Measurements from ENCODE around the gene METTL22.

Gene METTL22

GRCh38 chr16:8594149-8594666 lies 27.3 kb upstream of the METTL22 start:
- no peak for DNase-seq

- DNase-seq, result no peak
Measured at GRCh38 chr16:8595783-8596182, 25.7 kb upstream of the METTL22 start.

GRCh38 chr16:8596581-8596980 lies 24.9 kb upstream of the METTL22 start:
- no peak for DNase-seq

- no peak for DNase-seq
Measured at GRCh38 chr16:8600144-8600775, 21.2 kb upstream of the METTL22 start.

GRCh38 chr16:8605554-8605953 lies 15.9 kb upstream of the METTL22 start:
- DNase-seq, result no peak

- DNase-seq, result no peak
Measured at GRCh38 chr16:8607214-8607613, 14.3 kb upstream of the METTL22 start.

- DNase-seq, result no peak
Measured at GRCh38 chr16:8611122-8611521, 10.4 kb upstream of the METTL22 start.

- no peak for DNase-seq
Measured at GRCh38 chr16:8611886-8612600, 9.5 kb upstream of the METTL22 start.

- no peak for DNase-seq
Measured at GRCh38 chr16:8614435-8615029, 7.0 kb upstream of the METTL22 start.

- no peak for DNase-seq
Measured at GRCh38 chr16:8619671-8620370, 1.7 kb upstream of the METTL22 start.

GRCh38 chr16:8620535-8620934 lies 963 bp upstream of the METTL22 start:
- DNase-seq, result no peak

GRCh38 chr16:8621222-8621571 lies 301 bp upstream of the METTL22 start:
- no peak for DNase-seq

- DNase-seq, result no peak
Measured at GRCh38 chr16:8622315-8622656, 788 bp downstream of the METTL22 start.

- DNase-seq, result no peak
Measured at GRCh38 chr16:8623634-8624033, 2.1 kb downstream of the METTL22 start.

GRCh38 chr16:8625491-8626087 lies 4.1 kb downstream of the METTL22 start:
- DNase-seq, result no peak

- DNase-seq, result no peak
Measured at GRCh38 chr16:8626946-8627345, 5.4 kb downstream of the METTL22 start.

GRCh38 chr16:8627456-8627855 lies 6.0 kb downstream of the METTL22 start:
- no peak for DNase-seq

GRCh38 chr16:8628981-8629725 lies 7.7 kb downstream of the METTL22 start:
- no peak for DNase-seq

GRCh38 chr16:8630255-8630953 lies 8.9 kb downstream of the METTL22 start:
- no peak for DNase-seq

- no peak for DNase-seq
Measured at GRCh38 chr16:8631373-8631772, 9.9 kb downstream of the METTL22 start.

- no peak for DNase-seq
Measured at GRCh38 chr16:8631818-8632465, 10.4 kb downstream of the METTL22 start.

Data from activated effector memory CD4-positive, alpha-beta T cell treated with Interleukin-2 at 50 U/mL for 16 hours (primary cell).